Peyer's patch (tissue), 4 donors: Measurements from ENCODE around the gene COL8A1. TPM values are rescaled to one million over a fixed set of nuclear protein-coding genes. Genes with fewer than 3 reads are reported as not detected.
"Not testable (repeated sequence)": the region's sequence is repeated elsewhere in the genome, so short reads cannot be mapped to it uniquely, and the experiment has no call there.

Experiments used
- DNase-seq, 3 donors: peaks; one replicate each; pipeline ENCODE4 v3.0.0-alpha.2; 2017 to 2019
- H3K27ac ChIP-seq, 4 donors: fragments of 200-600 bp; sonication (generic); one replicate each; pipeline ENCODE4 v1.5.1; 2016 to 2019
- H3K27me3 ChIP-seq, 2 donors: fragments of 200-600 bp; sonication (generic); one replicate each; pipeline ENCODE4 v1.5.1; 2019
- H3K36me3 ChIP-seq, 3 donors: fragments of 200-600 bp; sonication (generic); one replicate each; pipeline ENCODE4 v1.5.1; 2016 to 2019
- H3K4me1 ChIP-seq, 4 donors: fragments of 200-600 bp; sonication (generic); one replicate each; pipeline ENCODE4 v1.5.1; 2016 to 2019
- H3K4me3 ChIP-seq, 4 donors: fragments of 200-600 bp; sonication (generic); 1 replicate in 3 of 4; 2 replicates in 1 of 4; pipeline ENCODE4 v1.5.1; 2016 to 2019; ENCODE audit warnings: mild to moderate bottlenecking in 1 of 4
- H3K9me3 ChIP-seq, 4 donors: fragments of 200-600 bp; sonication (generic); one replicate each; pipeline ENCODE4 v1.5.1; 2016 to 2019; ENCODE audit warnings: mild to moderate bottlenecking in 1 of 4
- CTCF ChIP-seq, 6 experiments: fragments of 450-650 bp in 4 of 6; fragments of 200-600 bp in 2 of 6; sonication (generic) in 1 of 6; IDR thresholded peaks; one replicate each; pipeline ENCODE4 v1.5.1; 2017 to 2019; ENCODE audit warnings: antibody characterized with exemption in 6 of 6, mild to moderate bottlenecking in 3 of 6, moderate library complexity in 1 of 6
- POLR2A ChIP-seq, 2 donors: fragments of 450-650 bp; IDR thresholded peaks; one replicate each; pipeline ENCODE4 v1.5.1; 2017; ENCODE audit warnings: antibody characterized with exemption in 2 of 2, mild to moderate bottlenecking in 2 of 2, moderate library complexity in 2 of 2
- total RNA-seq, 4 donors: library from RNA; depleted of rRNA; stranded (reverse); fragments of >200 nt; gene quantifications; one replicate each; pipeline ENCODE4 v1.1.0, GENCODE V29; 2016

The COL8A1 gene
- total RNA-seq, 4 donors from 2014 or later: 2.3 to 5.3 (median 3.3) TPM; not detected in 1

- no peaks in the 10 kb centered on the region for H3K4me1 ChIP-seq
- H3K27me3 ChIP-seq: no peaks in the 10 kb centered on the region
- no peak for TF ChIP-seq POLR2A (IDR thresholded peaks at IDR 0.05)
- no peak for TF ChIP-seq CTCF (IDR thresholded peaks at IDR 0.05)
- H3K9me3 ChIP-seq: no peaks in the 10 kb centered on the region
- H3K4me3 ChIP-seq: no peak overlapping the region
- no peaks in the 10 kb centered on the region for H3K36me3 ChIP-seq
- no peak for DNase-seq
- no peak overlapping the region for H3K27ac ChIP-seq
Measured at GRCh38 chr3:99720985-99721632, 82.7 kb downstream of the COL8A1 start.

- DNase-seq: no peak
- Histone ChIP-seq H3K9me3 (no peaks in the 10 kb centered on the region), H3K4me3 (no peak overlapping the region), H3K36me3 (no peaks in the 10 kb centered on the region), H3K27me3 (no peaks in the 10 kb centered on the region), H3K4me1 (no peaks in the 10 kb centered on the region), H3K27ac (no peak overlapping the region)
- TF ChIP-seq POLR2A (IDR thresholded peaks at IDR 0.05) (no peak), CTCF (IDR thresholded peaks at IDR 0.05) (no peak)
Measured at GRCh38 chr3:99721633-99722007, 83.2 kb downstream of the COL8A1 start.

- Histone ChIP-seq H3K36me3 (no peaks in the 10 kb centered on the region), H3K27me3 (no peaks in the 10 kb centered on the region), H3K9me3 (no peaks in the 10 kb centered on the region), H3K27ac (no peak overlapping the region), H3K4me3 (no peak overlapping the region), H3K4me1 (no peaks in the 10 kb centered on the region)
- TF ChIP-seq POLR2A (IDR thresholded peaks at IDR 0.05): no peak
- TF ChIP-seq CTCF (IDR thresholded peaks at IDR 0.05): no peak
- DNase-seq: no peak
Measured at GRCh38 chr3:99724276-99724675, 85.9 kb downstream of the COL8A1 start.

- H3K4me1 ChIP-seq: no peaks in the 10 kb centered on the region
- no peaks in the 10 kb centered on the region for H3K36me3 ChIP-seq
- peaks cover 0 to 4% (median 0%) of the 10 kb centered on the region in 4 donors for H3K9me3 ChIP-seq
- DNase-seq: no peak
- H3K4me3 ChIP-seq: no peak overlapping the region
- H3K27ac ChIP-seq: no peak overlapping the region
- TF ChIP-seq CTCF (IDR thresholded peaks at IDR 0.05): no peak
- no peak for TF ChIP-seq POLR2A (IDR thresholded peaks at IDR 0.05)
- H3K27me3 ChIP-seq: no peaks in the 10 kb centered on the region
Measured at GRCh38 chr3:99730870-99731269, 92.5 kb downstream of the COL8A1 start.

GRCh38 chr3:99731499-99731898 is 93.1 kb downstream of the COL8A1 start:
- no peaks in the 10 kb centered on the region for H3K27me3 ChIP-seq
- no peak for DNase-seq
- H3K4me1 ChIP-seq: no peaks in the 10 kb centered on the region
- H3K4me3 ChIP-seq: no peak overlapping the region
- no peaks in the 10 kb centered on the region for H3K36me3 ChIP-seq
- no peak overlapping the region for H3K27ac ChIP-seq
- TF ChIP-seq CTCF (IDR thresholded peaks at IDR 0.05): no peak
- no peak for TF ChIP-seq POLR2A (IDR thresholded peaks at IDR 0.05)
- H3K9me3 ChIP-seq: peaks cover 0 to 4% (median 0%) of the 10 kb centered on the region in 4 donors

GRCh38 chr3:99740371-99740770 is 102.0 kb downstream of the COL8A1 start:
- H3K27me3 ChIP-seq, H3K27ac ChIP-seq, H3K4me1 ChIP-seq, H3K4me3 ChIP-seq, H3K36me3 ChIP-seq, DNase-seq, H3K9me3 ChIP-seq: not testable (repeated sequence)
